ENCODE measurements around the gene MFAP4.

DNA sequence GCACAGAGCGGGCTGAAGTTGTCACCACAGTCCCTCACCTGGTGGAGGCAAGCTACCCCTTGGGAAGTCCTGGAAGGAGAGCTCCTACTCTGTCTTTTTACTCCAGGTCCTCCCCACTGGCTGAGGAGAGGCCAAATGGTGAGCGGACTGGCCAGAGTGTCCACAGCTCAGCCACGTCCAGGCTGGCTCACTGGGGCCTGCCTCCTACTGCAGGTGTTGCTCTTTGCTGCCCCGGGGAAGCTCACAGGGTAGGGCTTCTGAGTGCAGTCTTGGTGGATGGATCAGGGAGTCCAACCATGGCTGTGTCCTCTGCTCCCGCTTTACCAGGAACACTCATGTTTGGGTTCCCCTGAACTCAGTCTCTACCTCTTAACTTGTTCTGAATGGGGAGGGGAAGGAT, 27.1 kb downstream of the MFAP4 start:
- no peak for TF ChIP-seq ZNF114 (tag by site-specific recombination; IDR thresholded peaks at IDR 0.05)
- TF ChIP-seq CTCF (tag by site-specific recombination; IDR thresholded peaks at IDR 0.05), result no peak
